Activated CD4-positive, alpha-beta T cell treated with anti-CD3 and anti-CD28 coated beads for 24 hours (primary cell): ENCODE results near the gene RASAL1.

Experiments
- DNase-seq, 2 donors: peaks; one replicate each; pipeline ENCODE4 v3.0.0-alpha.2; 2020; ENCODE audit warnings: low read depth in 2 of 2

Gene RASAL1

GRCh38 chr12:113162102-113163029 lies 26.8 kb upstream of the RASAL1 start:
- DNase-seq = no peak

GRCh38 chr12:113161415-113162016 lies 26.0 kb upstream of the RASAL1 start:
- DNase-seq = no peak

- no peak for DNase-seq
Measured at GRCh38 chr12:113159937-113160336, 24.4 kb upstream of the RASAL1 start.

DNA sequence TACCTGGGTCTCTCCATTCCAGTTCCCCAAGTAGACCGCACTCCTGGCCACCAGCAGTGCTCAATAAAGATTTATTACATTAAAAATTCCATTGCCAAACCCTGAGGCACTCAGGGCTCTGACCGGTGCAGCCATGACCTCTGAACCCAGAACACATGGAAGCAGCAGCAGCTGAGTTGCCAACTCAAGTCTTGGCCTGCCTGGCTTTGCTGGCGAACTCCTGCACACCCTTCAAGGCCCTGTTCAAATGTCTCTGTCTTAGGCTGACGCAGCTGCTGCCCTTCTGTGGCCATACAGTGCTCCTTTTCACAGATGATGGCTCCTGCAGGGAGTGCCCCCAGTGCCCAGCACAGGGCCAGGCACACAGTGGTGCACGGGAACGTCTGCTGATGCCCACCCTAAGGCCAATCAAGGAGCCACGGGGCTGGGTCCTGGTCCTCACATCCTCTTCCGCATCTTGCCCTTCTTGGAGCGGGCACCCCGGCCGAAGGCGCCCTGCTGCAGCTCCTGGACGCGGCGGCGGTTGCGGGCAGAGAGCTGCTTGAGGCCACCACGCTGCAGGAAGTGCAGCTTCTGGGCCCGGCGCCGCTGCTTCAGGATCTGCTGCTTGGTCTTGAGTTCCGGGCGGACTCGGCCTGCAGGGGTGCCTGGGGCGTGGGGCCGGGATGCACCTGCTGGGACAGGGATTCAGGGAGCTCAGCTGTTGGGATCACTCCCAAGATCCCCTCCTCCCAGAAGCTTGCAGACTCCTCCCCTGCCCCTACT lies 23.1 kb upstream of the RASAL1 start:
- no peak for DNase-seq

DNA sequence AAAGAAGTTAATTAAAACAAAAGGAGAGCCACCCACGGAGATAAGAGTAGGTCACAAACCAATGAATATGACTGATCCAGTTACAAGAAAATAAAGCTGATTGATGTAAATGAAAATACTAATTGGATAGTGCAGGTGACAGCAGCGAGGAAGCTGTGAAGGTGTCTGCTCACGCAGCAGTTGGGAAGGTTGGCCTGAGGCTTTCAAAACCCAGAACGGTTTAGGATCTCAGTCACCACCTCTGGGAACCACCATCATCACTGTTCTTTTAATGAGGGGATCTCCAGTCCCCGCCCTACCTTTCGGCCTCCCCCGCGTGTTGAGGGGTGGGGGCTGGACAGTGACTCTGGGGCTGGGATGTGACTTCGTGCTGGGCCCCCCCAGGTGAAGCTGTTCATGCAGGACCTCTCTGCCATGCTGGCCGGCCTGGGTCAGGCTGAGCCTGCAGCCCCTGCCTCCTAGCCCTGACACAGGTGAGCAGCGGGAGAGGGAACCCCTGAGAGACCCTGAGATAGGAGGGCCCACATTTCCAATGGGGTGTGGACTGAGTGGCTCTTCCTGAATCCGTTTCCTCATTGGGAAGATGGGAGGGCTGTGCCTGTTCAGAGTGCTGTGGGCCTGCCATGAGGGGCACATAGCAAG lies 21.8 kb upstream of the RASAL1 start:
- no peak for DNase-seq

GRCh38 chr12:113155646-113156045 lies 20.1 kb upstream of the RASAL1 start:
- no peak for DNase-seq

GRCh38 chr12:113155060-113155459 lies 19.5 kb upstream of the RASAL1 start:
- no peak for DNase-seq

- DNase-seq = no peak
Measured at GRCh38 chr12:113154351-113154973, 18.9 kb upstream of the RASAL1 start.

DNA sequence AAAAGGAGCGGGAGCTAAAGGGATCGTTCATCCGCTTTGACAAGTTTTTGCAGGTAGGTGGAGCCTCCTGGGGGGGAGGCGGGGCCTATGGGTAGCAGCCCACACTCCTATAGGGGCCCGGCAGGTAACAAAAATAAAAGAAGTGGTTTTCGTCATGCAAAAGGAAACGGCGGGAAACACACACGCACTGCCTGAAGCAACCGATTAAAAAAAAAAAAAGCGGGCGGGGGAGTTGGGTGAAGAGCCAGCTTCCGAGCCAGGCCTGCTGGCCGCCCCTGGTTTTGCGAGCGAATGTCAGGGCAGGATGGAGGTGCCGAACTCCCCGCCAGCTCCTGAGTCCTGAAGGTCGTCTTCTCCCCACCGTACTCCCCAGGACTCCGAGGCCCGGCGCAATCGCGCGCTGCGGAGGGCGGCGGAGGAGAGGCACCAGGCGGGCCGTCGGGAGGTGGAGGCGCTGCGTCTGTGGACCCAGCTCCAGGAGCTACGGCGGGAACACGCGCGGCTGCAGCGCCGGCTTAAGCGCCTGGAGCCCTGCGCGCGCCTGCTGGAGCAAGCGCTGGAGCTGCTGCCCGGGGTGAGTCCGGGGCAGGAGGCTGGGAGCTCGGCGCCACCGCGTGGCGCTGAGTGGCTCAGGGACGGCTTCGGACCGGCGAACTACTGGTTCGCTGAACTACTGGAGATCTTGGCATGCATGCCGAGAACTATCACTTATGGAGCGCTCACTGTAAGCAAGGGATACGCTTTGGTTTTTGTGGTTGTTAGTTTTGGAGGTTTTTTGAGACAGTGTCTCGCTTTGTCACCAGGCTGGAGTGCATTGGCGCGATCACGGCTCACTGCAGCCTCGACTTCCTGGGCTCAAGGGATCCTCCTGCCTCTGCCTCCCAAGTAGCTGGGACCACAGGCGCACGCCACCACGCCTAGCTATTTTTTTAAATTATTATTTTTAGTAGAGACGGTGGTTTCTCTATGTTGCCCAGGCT lies 17.6 kb upstream of the RASAL1 start:
- DNase-seq = peak; percentile 33 to 49

DNA sequence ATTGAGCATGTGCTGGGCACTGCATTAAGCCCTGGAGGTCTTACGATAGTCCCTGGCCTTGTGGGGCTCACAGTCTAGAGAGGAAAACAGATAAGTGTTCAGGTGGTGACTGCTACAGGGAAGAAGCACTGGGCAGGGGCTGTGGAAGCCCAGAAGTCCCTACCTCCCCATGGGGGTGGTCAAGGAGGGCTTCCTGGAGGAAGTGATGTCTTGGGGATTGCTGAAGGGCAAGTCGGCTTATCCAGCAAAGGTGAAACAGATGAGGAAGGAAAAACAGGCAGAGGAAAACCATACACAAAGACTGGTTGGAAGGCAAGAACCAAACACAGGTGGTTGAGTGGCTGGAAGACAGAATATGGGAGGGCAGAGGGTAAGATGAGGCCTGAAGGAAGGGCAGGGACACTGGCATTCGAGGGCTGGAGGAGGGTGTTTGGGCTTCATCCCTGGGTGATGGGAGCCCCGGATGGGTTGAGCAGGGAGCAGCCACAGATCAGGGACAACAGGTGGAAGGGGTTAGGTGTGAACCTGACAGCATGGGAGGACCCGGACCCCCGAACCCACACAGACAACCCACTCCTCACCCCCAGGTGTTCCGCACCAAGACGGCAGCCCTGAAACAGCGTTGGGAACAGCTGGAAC lies 16.8 kb upstream of the RASAL1 start:
- no peak for DNase-seq

DNA sequence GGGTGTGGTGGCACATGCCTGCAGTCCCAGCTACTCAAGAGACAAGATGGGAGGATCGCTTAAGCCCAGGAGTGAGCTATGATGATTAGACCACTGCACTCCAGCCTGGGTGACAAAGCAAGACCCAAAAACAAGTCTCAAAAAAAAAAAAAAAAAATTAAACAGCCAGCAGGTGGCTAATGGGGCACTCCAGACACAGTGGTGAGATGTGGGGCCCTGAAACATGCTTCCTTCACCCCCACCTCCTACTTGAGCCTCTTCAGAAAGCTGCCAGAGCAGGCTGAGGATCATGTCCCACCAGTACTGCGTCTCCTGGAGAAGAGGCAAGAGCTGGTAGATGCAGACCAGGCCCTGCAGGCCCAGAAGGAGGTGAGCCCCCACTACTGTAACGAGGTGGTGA lies 16.1 kb upstream of the RASAL1 start:
- DNase-seq = no peak

DNA sequence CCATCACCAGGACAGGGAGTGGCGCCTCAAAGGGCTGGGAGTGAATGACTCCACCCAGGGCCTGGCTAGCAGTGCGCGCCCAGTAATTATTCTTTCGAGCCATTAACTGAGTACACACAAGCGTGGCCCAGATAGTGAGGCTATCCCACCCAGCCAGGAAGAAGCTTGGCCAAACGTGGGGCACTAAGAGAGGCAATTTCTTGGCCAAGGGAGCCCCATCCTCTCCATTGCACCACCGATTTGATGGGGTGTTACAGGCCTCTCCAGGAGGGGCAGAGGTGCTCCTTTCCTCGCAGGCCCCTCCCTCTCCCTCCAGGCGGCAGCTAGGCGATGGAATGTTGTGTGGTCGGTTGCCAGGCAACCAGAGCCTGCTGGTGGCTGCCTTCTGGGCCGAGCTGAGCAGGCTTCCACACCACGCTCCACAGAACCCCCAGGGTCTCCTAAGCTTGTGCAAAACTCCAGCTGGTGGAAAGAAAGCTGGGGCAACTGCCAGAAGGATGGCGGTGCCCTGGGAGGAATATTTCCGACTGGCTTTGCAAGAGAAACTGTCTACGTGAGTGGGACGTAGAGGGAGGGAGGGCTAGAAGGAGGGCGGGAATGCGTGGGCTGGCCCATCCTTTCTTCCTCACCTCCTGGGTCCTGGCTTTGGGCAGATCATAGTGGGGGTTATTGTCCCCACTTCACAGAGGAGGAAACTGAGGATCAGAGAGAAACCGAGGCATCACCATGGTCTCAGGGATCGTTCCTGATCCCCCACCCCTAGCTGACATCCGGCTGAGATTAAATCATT lies 14.0 kb upstream of the RASAL1 start, which contains the start of gene CFAP73:
TSS of gene CFAP73 (plus strand) at position 364 of the 790 bp plus-strand sequence. CDS start at position 498, 134 bp downstream.
- DNase-seq = no peak

DNA sequence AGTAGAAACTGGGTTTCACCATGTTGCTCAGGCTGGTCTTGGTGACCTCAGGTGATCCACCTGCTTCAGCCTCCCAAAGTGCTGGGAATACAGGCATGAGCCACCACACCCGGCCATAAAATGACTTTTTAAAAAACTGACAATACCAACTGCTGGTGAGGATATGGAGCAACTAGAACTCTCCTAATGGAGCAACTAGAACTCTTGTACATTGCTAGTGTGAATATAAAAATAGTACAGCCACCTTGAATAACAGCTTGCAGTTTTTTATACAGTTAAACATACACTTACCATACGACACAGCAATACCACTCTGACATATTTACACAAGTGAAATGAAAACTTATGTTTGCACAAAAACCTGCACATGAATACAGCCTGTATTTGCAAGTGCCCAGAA lies 11.4 kb upstream of the RASAL1 start:
- no peak for DNase-seq

DNA sequence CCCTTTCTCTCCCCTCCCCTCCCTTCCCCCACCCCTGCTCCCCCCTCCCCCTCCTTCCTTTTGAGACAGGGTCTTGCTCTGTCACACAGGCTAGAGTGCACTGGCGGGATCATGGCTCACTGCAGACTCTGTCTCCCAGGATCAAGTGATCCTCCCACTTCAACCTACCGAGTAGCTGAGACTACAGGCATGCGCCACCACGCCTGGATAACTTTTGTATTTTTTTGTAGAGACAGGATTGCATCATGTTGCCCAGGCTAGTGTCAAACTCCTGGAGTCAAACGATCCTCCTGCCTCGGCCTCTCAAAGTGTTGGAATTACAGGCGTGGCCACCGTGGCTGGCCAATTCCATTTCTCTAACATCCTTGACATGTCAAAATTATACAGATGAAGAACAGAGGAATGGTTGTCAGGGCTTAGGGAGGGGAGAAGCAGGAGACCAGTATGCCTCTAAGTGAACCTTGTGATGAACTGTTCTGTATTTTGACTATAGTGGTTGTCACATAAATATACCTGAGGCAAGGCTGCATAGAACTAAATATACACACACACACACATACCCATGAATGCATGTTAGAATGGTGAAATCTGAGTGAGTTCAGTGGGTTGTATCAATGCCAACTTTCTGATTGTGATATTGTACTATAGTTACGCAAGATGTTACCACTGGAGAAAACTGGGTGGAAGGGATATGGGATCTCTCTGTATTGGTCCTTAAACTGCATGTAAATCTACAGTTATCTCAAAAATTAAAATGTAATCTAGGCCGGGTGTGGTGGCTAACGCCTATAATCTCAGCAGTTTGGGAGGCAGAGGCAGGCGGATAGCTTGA lies 10.4 kb upstream of the RASAL1 start:
- no peak for DNase-seq

DNA sequence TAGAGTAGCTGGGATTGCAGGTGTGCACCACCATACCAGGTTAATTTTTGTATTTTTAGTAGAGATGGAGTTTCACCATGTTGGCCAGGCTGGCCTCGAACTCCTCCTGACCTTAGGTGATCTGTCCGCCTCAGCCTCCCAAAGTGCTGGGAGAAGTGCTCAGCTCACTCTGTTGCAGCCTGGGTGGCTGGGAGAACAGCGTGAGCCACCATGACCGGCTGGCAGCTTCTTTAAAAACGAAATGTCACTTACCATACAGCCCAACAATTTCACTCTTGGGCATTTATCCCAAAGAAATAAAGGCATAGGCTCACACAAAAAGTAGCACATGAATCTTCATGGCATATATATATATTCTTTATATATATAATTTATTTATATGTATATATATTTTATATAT lies 9.2 kb upstream of the RASAL1 start:
- DNase-seq = no peak

DNA sequence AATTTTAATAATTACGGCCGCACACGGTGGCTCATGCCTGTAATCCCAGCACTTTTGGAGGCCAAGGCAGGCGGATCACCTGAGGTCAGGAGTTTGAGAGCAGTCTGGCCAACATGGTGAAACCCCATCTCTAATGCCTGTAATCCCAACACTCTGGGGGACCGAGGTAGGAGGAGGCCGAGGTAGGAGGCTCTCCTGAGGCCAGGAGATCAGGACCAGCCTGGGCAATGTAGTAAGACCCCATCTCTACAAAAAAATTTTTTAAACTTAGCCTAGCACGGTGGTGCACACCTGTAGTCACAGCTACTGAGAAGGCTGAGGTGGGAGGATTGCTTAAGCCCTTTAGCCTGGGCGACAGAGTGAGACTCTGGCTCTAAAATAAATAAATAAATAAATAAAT lies 8.4 kb upstream of the RASAL1 start:
- no peak for DNase-seq

- no peak for DNase-seq
Measured at GRCh38 chr12:113142886-113143332, 7.3 kb upstream of the RASAL1 start.
